PC-9 (cell line): ENCODE data around the gene ABCB6.

ENCODE experiments used
- EZH2 ChIP-seq: fragments of 200-600 bp; sonication (generic); IDR thresholded peaks from 2 replicates; pipeline ENCODE4 v1.8.0; 2017; ENCODE audit warnings: antibody characterized with exemption, low read depth
- TF ChIP-seq, protein P1 (sequence below): fragments of 200-600 bp; sonication (generic); conservative IDR thresholded peaks from 2 replicates; pipeline ENCODE4 v1.6.1; 2017; ENCODE audit warnings: mixed run types, antibody characterized with exemption, mild to moderate bottlenecking, moderate library complexity

DNA sequence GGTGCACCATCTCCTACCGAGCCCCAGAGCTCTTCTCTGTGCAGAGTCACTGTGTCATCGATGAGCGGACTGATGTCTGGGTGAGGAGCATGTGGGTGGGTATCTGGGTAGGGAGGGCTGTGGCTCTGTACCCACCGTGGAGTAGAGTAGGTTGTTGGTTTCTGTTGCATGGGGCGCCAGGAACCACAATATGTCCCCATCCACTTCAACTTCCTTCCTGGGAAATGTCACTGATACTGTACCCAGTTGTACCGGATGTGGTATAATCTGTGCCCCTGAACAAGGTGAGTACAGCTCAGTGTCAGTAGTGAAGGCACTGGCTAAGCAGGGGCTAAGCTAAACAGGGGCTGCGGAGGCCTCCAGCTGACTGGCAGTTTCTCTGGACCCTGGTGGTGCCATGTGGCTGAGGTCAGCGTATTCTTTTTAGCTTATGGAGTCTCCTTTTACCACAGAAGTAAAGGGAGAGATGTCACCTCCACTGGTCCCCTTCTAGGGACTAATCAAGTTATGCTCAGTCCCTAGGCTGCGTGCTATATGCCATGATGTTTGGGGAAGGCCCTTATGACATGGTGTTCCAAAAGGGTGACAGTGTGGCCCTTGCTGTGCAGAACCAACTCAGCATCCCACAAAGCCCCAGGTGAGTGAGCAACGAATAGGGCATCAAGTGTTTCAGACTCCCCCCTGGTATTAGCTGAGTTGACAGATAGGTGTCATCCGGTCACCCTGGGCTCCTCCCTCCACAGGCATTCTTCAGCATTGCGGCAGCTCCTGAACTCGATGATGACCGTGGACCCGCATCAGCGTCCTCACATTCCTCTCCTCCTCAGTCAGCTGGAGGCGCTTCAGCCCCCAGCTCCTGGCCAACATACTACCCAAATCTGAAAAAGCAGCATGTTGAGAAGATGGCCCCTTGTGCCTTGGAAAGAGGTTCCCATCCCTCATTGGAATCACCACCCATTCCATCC, 29.2 kb upstream of the ABCB6 start:
- TF ChIP-seq, protein P1, sequence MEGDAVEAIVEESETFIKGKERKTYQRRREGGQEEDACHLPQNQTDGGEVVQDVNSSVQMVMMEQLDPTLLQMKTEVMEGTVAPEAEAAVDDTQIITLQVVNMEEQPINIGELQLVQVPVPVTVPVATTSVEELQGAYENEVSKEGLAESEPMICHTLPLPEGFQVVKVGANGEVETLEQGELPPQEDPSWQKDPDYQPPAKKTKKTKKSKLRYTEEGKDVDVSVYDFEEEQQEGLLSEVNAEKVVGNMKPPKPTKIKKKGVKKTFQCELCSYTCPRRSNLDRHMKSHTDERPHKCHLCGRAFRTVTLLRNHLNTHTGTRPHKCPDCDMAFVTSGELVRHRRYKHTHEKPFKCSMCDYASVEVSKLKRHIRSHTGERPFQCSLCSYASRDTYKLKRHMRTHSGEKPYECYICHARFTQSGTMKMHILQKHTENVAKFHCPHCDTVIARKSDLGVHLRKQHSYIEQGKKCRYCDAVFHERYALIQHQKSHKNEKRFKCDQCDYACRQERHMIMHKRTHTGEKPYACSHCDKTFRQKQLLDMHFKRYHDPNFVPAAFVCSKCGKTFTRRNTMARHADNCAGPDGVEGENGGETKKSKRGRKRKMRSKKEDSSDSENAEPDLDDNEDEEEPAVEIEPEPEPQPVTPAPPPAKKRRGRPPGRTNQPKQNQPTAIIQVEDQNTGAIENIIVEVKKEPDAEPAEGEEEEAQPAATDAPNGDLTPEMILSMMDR: no peak
- TF ChIP-seq EZH2: no peak
